ENCODE measurements around the gene SNAI3. TPM values are rescaled to one million over a fixed set of nuclear protein-coding genes. Genes with fewer than 3 reads are reported as not detected.

SNAI3 gene
- total RNA-seq = 0.13 TPM in 1 of 2 replicates, not detected in the other

GRCh38 chr16:88686439-88687253, at the start of gene SNAI3:
Gene SNAI3 (minus strand): TSS chr16:88686507. CDS start chr16:88686406, 101 bp downstream.

GRCh38 chr16:88706229-88706964, 20.1 kb upstream of the SNAI3 start, which contains the start of the genes CTU2 and RNF166:
Gene CTU2 (plus strand): TSS chr16:88706503. CDS start chr16:88706531, 28 bp downstream.
Gene RNF166 (minus strand): TSS chr16:88706408. CDS start chr16:88706325, 83 bp downstream.

GRCh38 chr16:88662843-88663606, 23.3 kb downstream of the SNAI3 start, which contains the start of gene MVD:
Gene MVD (minus strand): TSS chr16:88663091. CDS start chr16:88663080, 11 bp downstream.

GRCh38 chr16:88650749-88651275, 35.5 kb downstream of the SNAI3 start, which contains the start of gene CYBA:
Gene CYBA (minus strand): TSS chr16:88651053. CDS start chr16:88651013, 40 bp downstream.

GRCh38 chr16:88638323-88639230, 47.7 kb downstream of the SNAI3 start, which contains the start of gene IL17C:
Gene IL17C (plus strand): TSS chr16:88638572. CDS start chr16:88638642, 70 bp downstream.

Other genes with a start within 250 kb of the SNAI3 start
- 3.5 and 4.7 TPM in 2 replicates for gene ZFPM1, start 233.2 kb downstream of the SNAI3 start, total RNA-seq
- gene ZC3H18, start 116.1 kb downstream of the SNAI3 start, total RNA-seq = 22.9 and 25.0 TPM in 2 replicates
- gene IL17C, start 47.9 kb downstream of the SNAI3 start, total RNA-seq = not detected in 2 replicates
- gene CYBA, start 35.5 kb downstream of the SNAI3 start, total RNA-seq = 48.4 and 64.0 TPM in 2 replicates
- gene MVD, start 23.4 kb downstream of the SNAI3 start, total RNA-seq = 39.1 and 72.0 TPM in 2 replicates
- gene RNF166, start 19.9 kb upstream of the SNAI3 start, total RNA-seq = 17.7 and 20.2 TPM in 2 replicates
- 23.7 and 27.6 TPM in 2 replicates for gene CTU2, start 20.0 kb upstream of the SNAI3 start, total RNA-seq
- gene PIEZO1, start 98.7 kb upstream of the SNAI3 start, total RNA-seq = 170 and 208 TPM in 2 replicates
- 12.9 and 23.9 TPM in 2 replicates for gene CDT1, start 117.3 kb upstream of the SNAI3 start, total RNA-seq
- gene APRT, start 125.4 kb upstream of the SNAI3 start, total RNA-seq = 89.5 and 105 TPM in 2 replicates
- gene GALNS, start 170.4 kb upstream of the SNAI3 start, total RNA-seq = 20.3 and 22.3 TPM in 2 replicates
- gene TRAPPC2L, start 170.6 kb upstream of the SNAI3 start, total RNA-seq = 42.8 and 43.7 TPM in 2 replicates
- gene PABPN1L, start 180.2 kb upstream of the SNAI3 start, total RNA-seq = not detected in 2 replicates